SK-N-SH (cell line): Measurements from ENCODE around the gene CSTA. TPM values are rescaled to one million over a fixed set of nuclear protein-coding genes. Genes with fewer than 3 reads are reported as not detected.
A peak's percentile ranks its signal among the peaks of the same experiment; 100 is the strongest.

ENCODE experiments used
- CTCF ChIA-PET: fragments of 300-600, 350-600 bp; formaldehyde crosslinking; extraction: SDS; loops from one replicate; lab custom pipeline; 2021; lab: Yijun Ruan, JAX
- POLR2A ChIA-PET: fragments of 350-600 bp; sonication (Branson Sonifier 250); formaldehyde crosslinking; extraction: SDS; loops from one replicate; lab custom pipeline; 2020; ENCODE audit warnings: antibody characterized with exemption, inconsistent platforms; lab: Yijun Ruan, JAX
- DNase-seq: peaks from one replicate; pipeline ENCODE4 v3.0.0; 2012
- H2AFZ ChIP-seq: fragments of 200-600 bp; sonication (generic); 2 replicates; pipeline ENCODE4 v1.8.1; 2016; ENCODE audit warnings: antibody characterized with exemption, mild to moderate bottlenecking, low read depth
- H3F3A ChIP-seq: fragments of 200-600 bp; sonication (generic); replicated peaks from 2 replicates; pipeline ENCODE3; 2016; ENCODE audit warnings: antibody characterized with exemption, mild to moderate bottlenecking; ENCODE audit not compliant: insufficient read depth
- H3K27ac ChIP-seq, 2 experiments: fragments of 200-500 bp in 1 of 2; fragments of 200-600 bp in 1 of 2; sonication (Bioruptor generic) in 1 of 2; sonication (generic), shearing (Covaris generic) in 1 of 2; 2 replicates each; pipeline versions ENCODE4 v1.5.1 to v1.6.1; 2014 to 2016; ENCODE audit warnings: low read depth in 2 of 2, inconsistent platforms in 1 of 2, low read length in 1 of 2, mild to moderate bottlenecking in 1 of 2, mixed read lengths in 1 of 2
- H3K27me3 ChIP-seq: fragments of 200-600 bp; sonication (generic), shearing (Covaris generic); 2 replicates; pipeline ENCODE4 v1.6.1; 2016; ENCODE audit warnings: mixed run types; ENCODE audit not compliant: insufficient read depth
- H3K36me3 ChIP-seq, 2 experiments: fragments of 200-500 bp in 1 of 2; fragments of 200-600 bp in 1 of 2; sonication (Bioruptor generic) in 1 of 2; sonication (generic) in 1 of 2; replicated peaks in 1 of 2; 2 replicates each; pipeline versions ENCODE3 to v1.5.1; 2014 to 2016; ENCODE audit warnings: low read length in 1 of 2, mild to moderate bottlenecking in 1 of 2; ENCODE audit not compliant: insufficient read depth in 2 of 2, control insufficient read depth in 1 of 2
- H3K4me1 ChIP-seq, 2 experiments: fragments of 200-500 bp in 1 of 2; fragments of 200-600 bp in 1 of 2; sonication (Bioruptor generic) in 1 of 2; sonication (generic), shearing (Covaris generic) in 1 of 2; 2 replicates each; pipeline versions ENCODE4 v1.5.1 to v1.6.1; 2014 to 2016; ENCODE audit warnings: low read depth in 1 of 2, low read length in 1 of 2, mixed run types in 1 of 2; ENCODE audit not compliant: insufficient read depth in 2 of 2, control insufficient read depth in 1 of 2
- H3K4me2 ChIP-seq: fragments of 200-600 bp; sonication (generic), shearing (Covaris generic); 2 replicates; pipeline ENCODE4 v1.6.1; 2017; ENCODE audit warnings: mixed run types
- H3K4me3 ChIP-seq, 2 experiments: fragments of 200-500 bp in 1 of 2; fragments of 200-600 bp in 1 of 2; sonication (Bioruptor generic) in 1 of 2; sonication (generic), shearing (Covaris generic) in 1 of 2; 2 replicates each; pipeline versions ENCODE4 v1.5.1 to v1.8.1; 2014 to 2016; ENCODE audit warnings: low read depth in 2 of 2, inconsistent platforms in 1 of 2, low read length in 1 of 2, mild to moderate bottlenecking in 1 of 2, mixed read lengths in 1 of 2, moderate library complexity in 1 of 2
- H3K79me2 ChIP-seq: fragments of 200-600 bp; sonication (generic); 2 replicates; pipeline ENCODE4 v1.8.1; 2017; ENCODE audit warnings: mild to moderate bottlenecking; ENCODE audit not compliant: insufficient read depth
- H3K9ac ChIP-seq: fragments of 200-600 bp; sonication (generic); 2 replicates; pipeline ENCODE4 v1.6.1; 2017; ENCODE audit warnings: mixed run types
- H3K9me2 ChIP-seq: fragments of 200-600 bp; sonication (generic); 2 replicates; pipeline ENCODE4 v1.6.1; 2017; ENCODE audit warnings: mixed run types
- H3K9me3 ChIP-seq: fragments of 200-600 bp; sonication (generic); 2 replicates; pipeline ENCODE4 v1.6.1; 2017; ENCODE audit warnings: mixed run types, mild to moderate bottlenecking, moderate library complexity
- H4K20me1 ChIP-seq: fragments of 200-600 bp; sonication (generic); 2 replicates; pipeline ENCODE4 v1.6.1; 2017; ENCODE audit warnings: mild to moderate bottlenecking, mixed run types; ENCODE audit not compliant: insufficient read depth
- CHD2 ChIP-seq: fragments of 150-350 bp; IDR thresholded peaks from 2 replicates; pipeline ENCODE4 v1.6.1; 2018; ENCODE audit warnings: low read length; ENCODE audit not compliant: partially characterized antibody
- CTCF ChIP-seq: fragments of 200-600 bp; sonication (generic); IDR thresholded peaks from 2 replicates; pipeline ENCODE4 v1.6.1; 2017; ENCODE audit warnings: antibody characterized with exemption, mild to moderate bottlenecking, moderate library complexity
- FOSL2 ChIP-seq: IDR thresholded peaks from 2 replicates; pipeline ENCODE4 v1.4.0; 2012; ENCODE audit warnings: low read depth, mild to moderate bottlenecking, moderate library complexity, borderline replicate concordance
- FOXJ3 ChIP-seq: sonication (generic); formaldehyde crosslinking; IDR thresholded peaks from 2 replicates; pipeline ENCODE4 v1.5.1; 2020; ENCODE audit warnings: mild to moderate bottlenecking, missing genetic modification reagents
- MEF2A ChIP-seq: IDR thresholded peaks from 2 replicates; pipeline ENCODE4 v1.4.0; 2012; ENCODE audit warnings: low read depth, borderline replicate concordance
- MXI1 ChIP-seq: IDR thresholded peaks from 2 replicates; pipeline ENCODE4 v1.6.1; 2012; ENCODE audit warnings: mild to moderate bottlenecking, low read depth, low read length, improper control_type of control experiment
- NRF1 ChIP-seq: IDR thresholded peaks from 2 replicates; pipeline ENCODE4 v1.6.1; 2012; ENCODE audit warnings: low read depth, mild to moderate bottlenecking, low read length
- PBX3 ChIP-seq: IDR thresholded peaks from 2 replicates; pipeline ENCODE4; 2012
- RAD21 ChIP-seq: IDR thresholded peaks from 2 replicates; pipeline ENCODE4 v1.6.1; 2012; ENCODE audit warnings: mild to moderate bottlenecking, low read length
- REST ChIP-seq: IDR thresholded peaks from 2 replicates; pipeline ENCODE4 v1.6.1; 2012; ENCODE audit warnings: mild to moderate bottlenecking, low read depth, low read length, moderate library complexity
- RFX5 ChIP-seq: IDR thresholded peaks from 2 replicates; pipeline ENCODE4 v1.6.1; 2012; ENCODE audit warnings: mild to moderate bottlenecking, improper control_type of control experiment, low read length
- SMC3 ChIP-seq: IDR thresholded peaks from 2 replicates; pipeline ENCODE4 v1.6.1; 2012; ENCODE audit warnings: low read depth, low read length, improper control_type of control experiment
- TCF12 ChIP-seq: IDR thresholded peaks from 2 replicates; pipeline ENCODE4 v1.4.0; 2012
- TEAD4 ChIP-seq: IDR thresholded peaks from 2 replicates; pipeline ENCODE4 v1.4.0; 2012; ENCODE audit warnings: mild to moderate bottlenecking, borderline replicate concordance; ENCODE audit not compliant: insufficient read depth
- USF1 ChIP-seq: IDR thresholded peaks from 2 replicates; pipeline ENCODE4 v1.4.0; 2012; ENCODE audit warnings: low read depth, borderline replicate concordance
- WGBS: methylation state at CpG from one replicate; pipeline ENCODE4 v1.1.6; 2017; ENCODE audit warnings: low lambda C conversion rate; 5-methylcytosine and 5-hydroxymethylcytosine counted together
- polyA plus RNA-seq, 3 experiments: library from polyadenylated mRNA; depleted of rRNA; stranded (reverse); fragments of >200 nt; gene quantifications; 2 replicates each; pipeline ENCODE4 v1.2.3, GENCODE V29; 2012

Gene CSTA
- polyA plus RNA-seq, 1 of the 3 experiments (the other 2 are of a cell fraction): not detected

- no peak for TF ChIP-seq MEF2A
- no peak for TF ChIP-seq TCF12
- TF ChIP-seq CHD2: no peak
- TF ChIP-seq SMC3: peak; percentile 31; the same call in 1 of the 2 replicates
- no peak for TF ChIP-seq TEAD4
- TF ChIP-seq REST: no peak
- no peak for TF ChIP-seq PBX3
- TF ChIP-seq FOXJ3 (CRISPR knock-in tag): no peak
- no peak for TF ChIP-seq FOSL2
Observed at GRCh38 chr3:122356402-122356801, 31.4 kb downstream of the CSTA start (continued).

GRCh38 chr3:122357828-122358702 lies 33.0 kb downstream of the CSTA start:
- H3K36me3 ChIP-seq: peaks cover 23% of the 10 kb centered on the region in 2 experiments
- no peaks in the 10 kb centered on the region for H4K20me1 ChIP-seq
- H3K27ac ChIP-seq: peak overlapping the region in 1 of 2 experiments; percentile 58; a peak in 2 of 4 replicates
- H3K4me1 ChIP-seq: peaks cover 7 to 13% of the 10 kb centered on the region in 2 experiments; a peak in 3 of 4 replicates
- H3K9me2 ChIP-seq: no peaks in the 10 kb centered on the region
- H3F3A ChIP-seq: peaks cover 19% of the 10 kb centered on the region
- H3K9ac ChIP-seq: no peak overlapping the region
- H3K4me3 ChIP-seq: no peak overlapping the region
- H3K79me2 ChIP-seq: no peaks in the 10 kb centered on the region
- no peaks in the 10 kb centered on the region for H3K27me3 ChIP-seq
- no peak overlapping the region for H3K4me2 ChIP-seq
- no peaks in the 10 kb centered on the region for H3K9me3 ChIP-seq
- WGBS: 21% methylated on average over 2 of the region's 2 CpGs
- CTCF ChIA-PET: interaction anchor here (1.2 to 1.9 kb wide), 4 partner anchors 26 to 811 kb away, joined by 3 to 5 read pairs (median 3); partner anchors contain the start of gene FAM162A
- POLR2A ChIA-PET: interaction anchor here (1.0 kb wide), 1 partner anchor 26 kb away, joined by 3 read pairs; the partner anchor contains the start of gene FAM162A
- no peak overlapping the region for H2AFZ ChIP-seq
- peak; percentile 52 for DNase-seq
- TF ChIP-seq USF1 (no peak), CTCF (no peak), MXI1 (no peak), TEAD4 (no peak), MEF2A (no peak), PBX3 (peak; percentile 77), RFX5 (no peak), NRF1 (no peak), REST (no peak), RAD21 (no peak), SMC3 (no peak)
